H9 (cell line): ENCODE measurements around the gene C19orf73. TPM values are rescaled to one million over a fixed set of nuclear protein-coding genes. Genes with fewer than 3 reads are reported as not detected.

ENCODE experiments used
- DNase-seq: peaks from one replicate; pipeline ENCODE4 v3.0.0-alpha.2; 2017
- H2AFZ ChIP-seq: one replicate; pipeline ENCODE4 v1.6.1; 2013; ENCODE audit warnings: mild to moderate bottlenecking, low read length, control low read depth, moderate library complexity
- H2AK5ac ChIP-seq: 2 replicates; pipeline ENCODE4 v1.6.1; 2013; ENCODE audit warnings: low read length, control low read depth, mixed read lengths; ENCODE audit not compliant: insufficient read length
- H2BK120ac ChIP-seq: one replicate; pipeline ENCODE4 v1.6.1; 2013; ENCODE audit warnings: low read depth, mild to moderate bottlenecking, low read length, control low read depth, inconsistent platforms; ENCODE audit not compliant: poor library complexity, severe bottlenecking
- H2BK12ac ChIP-seq: 2 replicates; pipeline ENCODE4 v1.6.1; 2013; ENCODE audit warnings: low read length, control low read depth, mixed read lengths, low read depth; ENCODE audit not compliant: insufficient read length
- H2BK15ac ChIP-seq: 2 replicates; pipeline ENCODE4 v1.6.1; 2013; ENCODE audit warnings: low read depth, low read length, control low read depth
- H2BK20ac ChIP-seq: one replicate; pipeline ENCODE4 v1.6.1; 2013; ENCODE audit warnings: low read depth, mild to moderate bottlenecking, low read length, control low read depth, inconsistent platforms; ENCODE audit not compliant: poor library complexity, severe bottlenecking
- H2BK5ac ChIP-seq: 2 replicates; pipeline ENCODE4 v1.6.1; 2013; ENCODE audit warnings: low read length, control low read depth, mixed read lengths; ENCODE audit not compliant: insufficient read length
- H3K14ac ChIP-seq: 2 replicates; pipeline ENCODE4 v1.6.1; 2013; ENCODE audit warnings: low read length, control low read depth; ENCODE audit not compliant: insufficient read depth
- H3K18ac ChIP-seq: 2 replicates; pipeline ENCODE4 v1.6.1; 2013; ENCODE audit warnings: low read depth, mild to moderate bottlenecking, mixed read lengths, low read length, control low read depth; ENCODE audit not compliant: insufficient read length
- H3K23ac ChIP-seq: 2 replicates; pipeline ENCODE4 v1.6.1; 2013; ENCODE audit warnings: low read length, control low read depth, mixed read lengths, low read depth; ENCODE audit not compliant: insufficient read length
- H3K23me2 ChIP-seq: 2 replicates; pipeline ENCODE4 v1.6.1; 2013; ENCODE audit warnings: low read depth, mild to moderate bottlenecking, mixed read lengths, low read length, control low read depth; ENCODE audit not compliant: insufficient read length, poor library complexity, severe bottlenecking
- H3K27ac ChIP-seq: 2 replicates; pipeline ENCODE4 v1.5.1; 2013; ENCODE audit warnings: low read length, control low read depth, mixed read lengths, low read depth; ENCODE audit not compliant: insufficient read length
- H3K27me3 ChIP-seq: 2 replicates; pipeline ENCODE4 v1.6.1; 2013; ENCODE audit warnings: low read length, control low read depth, inconsistent platforms; ENCODE audit not compliant: insufficient read depth
- H3K4ac ChIP-seq: 2 replicates; pipeline ENCODE4 v1.6.1; 2013; ENCODE audit warnings: low read depth, mild to moderate bottlenecking, control low read depth, inconsistent platforms, low read length, moderate library complexity
- H3K4me1 ChIP-seq: 2 replicates; pipeline ENCODE4 v1.6.1; 2013; ENCODE audit warnings: low read length, control low read depth, inconsistent platforms; ENCODE audit not compliant: insufficient read depth
- H3K4me2 ChIP-seq: 2 replicates; pipeline ENCODE4 v1.6.1; 2013; ENCODE audit warnings: low read length, control low read depth, mixed read lengths; ENCODE audit not compliant: insufficient read length, insufficient read depth
- H3K56ac ChIP-seq: 2 replicates; pipeline ENCODE4 v1.6.1; 2013; ENCODE audit warnings: low read depth, mild to moderate bottlenecking, mixed read lengths, low read length, control low read depth; ENCODE audit not compliant: insufficient read length
- H3K79me1 ChIP-seq: 2 replicates; pipeline ENCODE4 v1.6.1; 2013; ENCODE audit warnings: low read depth, mild to moderate bottlenecking, moderate library complexity, low read length, control low read depth, inconsistent platforms; ENCODE audit not compliant: insufficient read depth, poor library complexity, severe bottlenecking
- H3K79me2 ChIP-seq: 2 replicates; pipeline ENCODE4 v1.6.1; 2013; ENCODE audit warnings: low read length, control low read depth, inconsistent platforms; ENCODE audit not compliant: insufficient read depth
- H3K9ac ChIP-seq: 2 replicates; pipeline ENCODE4 v1.6.1; 2013; ENCODE audit warnings: low read length, control low read depth, mixed read lengths; ENCODE audit not compliant: insufficient read length; ENCODE audit errors: extremely low read depth
- H3K9me3 ChIP-seq: one replicate; pipeline ENCODE4 v1.6.1; 2013; ENCODE audit warnings: low read depth, low read length, inconsistent platforms; ENCODE audit not compliant: control insufficient read depth
- H3T11ph ChIP-seq: one replicate; pipeline ENCODE4 v1.6.1; 2013; ENCODE audit warnings: mild to moderate bottlenecking, low read length, control low read depth, inconsistent platforms
- H4K20me1 ChIP-seq: one replicate; pipeline ENCODE4 v1.6.1; 2013; ENCODE audit not compliant: control insufficient read depth, insufficient read length, insufficient read depth
- H4K5ac ChIP-seq: 2 replicates; pipeline ENCODE4 v1.6.1; 2013; ENCODE audit warnings: low read depth, mild to moderate bottlenecking, mixed read lengths, low read length, control low read depth; ENCODE audit not compliant: insufficient read length
- H4K8ac ChIP-seq: replicated peaks from 2 replicates; pipeline ENCODE4 v1.6.1; 2013; ENCODE audit warnings: low read length, control low read depth, mixed read lengths, low read depth; ENCODE audit not compliant: insufficient read length
- H4K91ac ChIP-seq: 2 replicates; pipeline ENCODE4 v1.6.1; 2013; ENCODE audit warnings: low read depth, mild to moderate bottlenecking, moderate library complexity, mixed read lengths, low read length, control low read depth; ENCODE audit not compliant: insufficient read length
- H3K27ac Mint-ChIP-seq, 3 experiments: 2 replicates in 2 of 3; 3 replicates in 1 of 3; pipeline ENCODE4 v1.8.0; 2020 to 2021; ENCODE audit warnings: mixed read lengths in 3 of 3, mild to moderate bottlenecking in 1 of 3, moderate library complexity in 1 of 3
- H3K27me3 Mint-ChIP-seq: 2 replicates; pipeline ENCODE4 v1.8.0; 2021; ENCODE audit warnings: low read depth, mild to moderate bottlenecking, moderate library complexity, mixed read lengths
- H3K36me3 Mint-ChIP-seq, 3 experiments: 2 replicates in 2 of 3; 3 replicates in 1 of 3; pipeline ENCODE4 v1.8.0; 2020 to 2021; ENCODE audit warnings: low read depth in 3 of 3, mixed read lengths in 3 of 3; ENCODE audit not compliant: insufficient read depth in 1 of 3
- H3K4me1 Mint-ChIP-seq, 2 experiments: 2 replicates each; pipeline ENCODE4 v1.8.0; 2020; ENCODE audit warnings: mixed read lengths in 2 of 2
- H3K4me3 Mint-ChIP-seq, 2 experiments: 2 replicates in 1 of 2; 3 replicates in 1 of 2; pipeline ENCODE4 v1.8.0; 2020 to 2021; ENCODE audit warnings: mild to moderate bottlenecking in 2 of 2, mixed read lengths in 2 of 2, moderate library complexity in 1 of 2
- H3K9me3 Mint-ChIP-seq, 2 experiments: 2 replicates in 1 of 2; 3 replicates in 1 of 2; pipeline ENCODE4 v1.8.0; 2020; ENCODE audit warnings: mild to moderate bottlenecking in 2 of 2, mixed read lengths in 2 of 2, moderate library complexity in 1 of 2
- CTCF ChIP-seq: fragments of 200-600 bp; sonication (generic); conservative IDR thresholded peaks from 3 replicates; pipeline ENCODE4 v1.8.0; 2021; ENCODE audit warnings: antibody characterized with exemption, mild to moderate bottlenecking
- WGBS: extraction: QIAGEN DNeasy Blood & Tissue Kit; methylation state at CpG from one replicate; pipeline ENCODE4 v1.1.7; 2013; ENCODE audit warnings: missing lambda C conversion rate, low lambda C conversion rate, mixed read lengths; ENCODE audit not compliant: insufficient read length; ENCODE audit errors: extremely low coverage; 5-methylcytosine and 5-hydroxymethylcytosine counted together
- total RNA-seq: library from RNA; stranded (reverse); gene quantifications from 2 replicates; pipeline ENCODE4 v1.2.1, GENCODE V29; 2021

Gene C19orf73
- total RNA-seq, 1 experiment from 2014 or later, result 1.1 TPM

GRCh38 chr19:49161987-49162386 is 43.0 kb upstream of the C19orf73 start:
- Histone ChIP-seq H3K9me3 (no peaks in the 10 kb centered on the region), H2AFZ (no peak overlapping the region), H2BK120ac (no peak overlapping the region), H2AK5ac (no peak overlapping the region), H3T11ph (no peak overlapping the region), H2BK12ac (no peak overlapping the region), H3K56ac (no peak overlapping the region), H4K5ac (no peak overlapping the region), H4K20me1 (no peaks in the 10 kb centered on the region), H3K23me2 (peaks cover 14% of the 10 kb centered on the region), H3K4me2 (no peak overlapping the region), H2BK5ac (no peak overlapping the region), H4K91ac (no peak overlapping the region), H3K27ac (no peak overlapping the region), H2BK15ac (no peak overlapping the region), H3K79me1 (no peaks in the 10 kb centered on the region), H3K79me2 (no peaks in the 10 kb centered on the region), H3K14ac (no peak overlapping the region), H3K23ac (no peak overlapping the region), H3K18ac (no peak overlapping the region), H4K8ac (no peak overlapping the region), H3K4ac (no peak overlapping the region), H2BK20ac (no peak overlapping the region), H3K27me3 (no peaks in the 10 kb centered on the region; the same call in 1 of the 2 replicates), H3K9ac (no peak overlapping the region), H3K4me1 (no peaks in the 10 kb centered on the region; the same call in 1 of the 2 replicates)
- Mint-ChIP-seq H3K4me1 (peaks cover 12 to 23% of the 10 kb centered on the region in 2 experiments), H3K4me3 (no peak overlapping the region), H3K9me3 (no peaks in the 10 kb centered on the region; a peak in 2 of 5 replicates), H3K27me3 (peaks cover 11% of the 10 kb centered on the region), H3K27ac (peak overlapping the region in 1 of 3 experiments; percentile 30; a peak in 2 of 7 replicates), H3K36me3 (peaks cover 0 to 4% (median 0%) of the 10 kb centered on the region in 3 experiments; a peak in 1 of 7 replicates)
- WGBS, result no CpG with 5 or more reads among the region's 4 CpGs
- no peak for DNase-seq
- TF ChIP-seq CTCF, result no peak
